Measurements from ENCODE around the gene TVP23C.

GRCh38 chr17:15479703-15480102 is 83.6 kb downstream of the TVP23C start:
- TF ChIP-seq CTCF (IDR thresholded peaks at IDR 0.05; ENCODE audit: insufficient read depth, low read length, poor library complexity, severe bottlenecking) = no peak
- no peak for TF ChIP-seq EZH2phosphoT487 (conservative IDR thresholded peaks at IDR 0.05; ENCODE audit: low read length)
